Measurements from ENCODE around the gene CBFA2T3.

The CBFA2T3 gene

GRCh38 chr16:88830783-88831182 lies 146.2 kb downstream of the CBFA2T3 start:
- DNase-seq = no peak

GRCh38 chr16:88830258-88830657 lies 146.7 kb downstream of the CBFA2T3 start:
- DNase-seq = no peak

- no peak for DNase-seq
Observed at GRCh38 chr16:88828711-88829110, 148.3 kb downstream of the CBFA2T3 start.

- no peak for DNase-seq
Observed at GRCh38 chr16:88827727-88828126, 149.3 kb downstream of the CBFA2T3 start.

- DNase-seq = no peak
Observed at GRCh38 chr16:88826070-88826840, 150.8 kb downstream of the CBFA2T3 start.

- DNase-seq = no peak
Observed at GRCh38 chr16:88825146-88825545, 151.9 kb downstream of the CBFA2T3 start.

All from activated CD8-positive, alpha-beta memory T cell treated with anti-CD3 and anti-CD28 coated beads for 24 hours (primary cell).